Measurements from ENCODE around the gene KLHL6. TPM values are rescaled to one million over a fixed set of nuclear protein-coding genes. Genes with fewer than 3 reads are reported as not detected.
A peak's percentile ranks its signal among the peaks of the same experiment; 100 is the strongest.

Gene KLHL6
- total and polyA plus RNA-seq, 4 experiments from 2014 or later = 8.4 to 56.1 (median 39.5) TPM

- intact Hi-C loops (cut with micrococcal nuclease) = no loop called here
- H3K4me3 ChIP-seq (ENCODE audit: low read length in 2 of 2) = no peak overlapping the region
- H3K9me3 Mint-ChIP-seq = no peaks in the 10 kb centered on the region
- H3K27me3 ChIP-seq (ENCODE audit: insufficient read depth, low read length) = no peaks in the 10 kb centered on the region
- peaks cover 64% of the 10 kb centered on the region for H3K4me1 ChIP-seq (ENCODE audit: insufficient read depth, low read length)
- DNase-seq = no peak
- H3K27me3 Mint-ChIP-seq = no peaks in the 10 kb centered on the region
- no peak overlapping the region for H3K4me3 Mint-ChIP-seq
- CTCF ChIA-PET (ENCODE audit: partially characterized antibody) = interaction anchor here (1.2 kb wide), 2 partner anchors 21 to 54 kb away, joined by 3 read pairs; no protein-coding TSS in a partner anchor
- peaks cover 54 to 79% (median 68%) of the 10 kb centered on the region in 4 donors for H3K4me1 Mint-ChIP-seq
- H3K36me3 Mint-ChIP-seq = peaks cover 10 to 26% of the 10 kb centered on the region in 2 donors
- H3K9me3 ChIP-seq (ENCODE audit: control insufficient read depth in 1 of 2, low read length in 2 of 2) = no peaks in the 10 kb centered on the region
- H3K27ac Mint-ChIP-seq = peak overlapping the region in 5 of 7 donors; percentile 10 to 74 (median 50)
- POLR2A ChIA-PET (ENCODE audit: partially characterized antibody) = no interaction called here
- no peak overlapping the region for H3K27ac ChIP-seq (ENCODE audit: low read depth, low read length)
- H3K36me3 ChIP-seq (ENCODE audit: insufficient read depth, low read length) = no peaks in the 10 kb centered on the region
These were observed 18.2 kb downstream of the KLHL6 start for GRCh38 chr3:183537295-183537730.

DNA sequence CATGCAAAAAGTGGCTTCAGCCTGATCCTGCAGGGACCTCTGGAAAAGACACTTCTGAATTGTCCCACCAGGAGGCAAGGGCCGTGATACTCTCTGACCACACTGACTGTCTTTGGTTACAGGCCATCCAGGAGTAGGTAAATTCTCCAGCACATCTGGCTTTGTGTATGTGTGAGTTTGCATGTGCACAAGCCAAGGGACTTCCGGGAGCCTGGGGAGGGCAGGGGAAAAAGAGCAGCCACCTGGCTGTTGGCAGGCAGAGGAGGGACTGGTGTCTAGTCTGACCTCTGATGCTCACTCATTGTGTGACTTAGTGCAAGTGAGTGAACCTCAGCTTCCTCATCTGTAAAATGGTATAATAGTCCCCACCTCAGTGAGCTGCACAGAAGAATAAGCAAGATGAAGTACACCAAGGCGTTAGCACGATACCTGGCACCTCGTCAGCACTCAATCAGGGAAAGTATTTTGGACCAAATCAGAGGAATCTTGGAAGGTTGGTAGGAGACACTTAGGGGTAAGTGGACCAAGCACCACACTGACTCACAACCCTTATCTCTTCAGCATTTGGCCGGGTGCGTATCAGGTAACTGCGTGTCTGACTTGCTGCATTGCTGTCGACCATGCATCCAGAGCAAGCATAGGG lies 19.1 kb downstream of the KLHL6 start:
- POLR2A ChIA-PET (ENCODE audit: partially characterized antibody) = interaction anchor here (0.6 kb wide), 1 partner anchor 94 kb away, joined by 4 read pairs; no protein-coding TSS in a partner anchor
- Histone ChIP-seq H3K4me1 (ENCODE audit: insufficient read depth, low read length) (peaks cover 55% of the 10 kb centered on the region), H3K27me3 (ENCODE audit: insufficient read depth, low read length) (no peaks in the 10 kb centered on the region), H3K9me3 (ENCODE audit: control insufficient read depth in 1 of 2, low read length in 2 of 2) (no peaks in the 10 kb centered on the region), H3K27ac (ENCODE audit: low read depth, low read length) (no peak overlapping the region), H3K4me3 (ENCODE audit: low read length in 2 of 2) (no peak overlapping the region), H3K36me3 (ENCODE audit: insufficient read depth, low read length) (no peaks in the 10 kb centered on the region)
- no peak for DNase-seq
- CTCF ChIA-PET (ENCODE audit: partially characterized antibody) = interaction anchor here (1.2 kb wide), 1 partner anchor 55 kb away, joined by 3 read pairs; no protein-coding TSS in a partner anchor
- peak overlapping the region in 4 of 7 donors; percentile 30 to 82 (median 63) for H3K27ac Mint-ChIP-seq
- no peak overlapping the region for H3K4me3 Mint-ChIP-seq
- H3K27me3 Mint-ChIP-seq = no peaks in the 10 kb centered on the region
- intact Hi-C loops (cut with micrococcal nuclease) = no loop called here
- H3K36me3 Mint-ChIP-seq = peaks cover 18 to 24% of the 10 kb centered on the region in 2 donors
- H3K4me1 Mint-ChIP-seq = peaks cover 45 to 77% (median 63%) of the 10 kb centered on the region in 4 donors
- no peaks in the 10 kb centered on the region for H3K9me3 Mint-ChIP-seq

DNA sequence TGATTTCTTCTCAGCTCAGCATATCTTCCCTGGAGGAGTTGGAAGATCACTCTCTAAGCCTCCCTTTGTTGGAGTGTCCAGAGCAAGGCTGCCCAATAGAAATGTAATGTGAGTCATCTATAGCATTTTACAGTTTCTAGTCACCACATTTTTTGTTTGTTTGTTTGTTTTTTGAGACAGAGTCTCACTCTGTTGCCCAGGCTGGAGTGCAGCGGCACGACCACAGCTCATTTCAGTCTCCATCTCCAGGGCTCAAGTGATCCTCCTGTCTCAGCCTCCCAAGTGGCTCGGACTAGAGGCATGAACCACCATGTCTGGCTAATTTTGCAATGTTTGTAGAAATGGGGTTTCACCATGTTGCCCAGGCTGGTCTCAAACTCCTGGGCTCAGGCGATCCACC lies 21.3 kb downstream of the KLHL6 start:
- no peaks in the 10 kb centered on the region for H3K9me3 Mint-ChIP-seq
- intact Hi-C loops (cut with micrococcal nuclease) = no loop called here
- Histone ChIP-seq H3K27ac (ENCODE audit: low read depth, low read length) (no peak overlapping the region), H3K27me3 (ENCODE audit: insufficient read depth, low read length) (no peaks in the 10 kb centered on the region), H3K36me3 (ENCODE audit: insufficient read depth, low read length) (no peaks in the 10 kb centered on the region), H3K4me1 (ENCODE audit: insufficient read depth, low read length) (peaks cover 35% of the 10 kb centered on the region), H3K9me3 (ENCODE audit: control insufficient read depth in 1 of 2, low read length in 2 of 2) (no peaks in the 10 kb centered on the region), H3K4me3 (ENCODE audit: low read length in 2 of 2) (no peak overlapping the region)
- H3K4me3 Mint-ChIP-seq = no peak overlapping the region
- H3K36me3 Mint-ChIP-seq = peaks cover 24 to 33% of the 10 kb centered on the region in 2 donors
- ChIA-PET POLR2A (ENCODE audit: partially characterized antibody) (no interaction called here), CTCF (ENCODE audit: partially characterized antibody) (no interaction called here)
- peaks cover 41 to 67% (median 53%) of the 10 kb centered on the region in 4 donors for H3K4me1 Mint-ChIP-seq
- peak overlapping the region in 1 of 7 donors; percentile 62 for H3K27ac Mint-ChIP-seq
- no peak for DNase-seq
- no peaks in the 10 kb centered on the region for H3K27me3 Mint-ChIP-seq

DNA sequence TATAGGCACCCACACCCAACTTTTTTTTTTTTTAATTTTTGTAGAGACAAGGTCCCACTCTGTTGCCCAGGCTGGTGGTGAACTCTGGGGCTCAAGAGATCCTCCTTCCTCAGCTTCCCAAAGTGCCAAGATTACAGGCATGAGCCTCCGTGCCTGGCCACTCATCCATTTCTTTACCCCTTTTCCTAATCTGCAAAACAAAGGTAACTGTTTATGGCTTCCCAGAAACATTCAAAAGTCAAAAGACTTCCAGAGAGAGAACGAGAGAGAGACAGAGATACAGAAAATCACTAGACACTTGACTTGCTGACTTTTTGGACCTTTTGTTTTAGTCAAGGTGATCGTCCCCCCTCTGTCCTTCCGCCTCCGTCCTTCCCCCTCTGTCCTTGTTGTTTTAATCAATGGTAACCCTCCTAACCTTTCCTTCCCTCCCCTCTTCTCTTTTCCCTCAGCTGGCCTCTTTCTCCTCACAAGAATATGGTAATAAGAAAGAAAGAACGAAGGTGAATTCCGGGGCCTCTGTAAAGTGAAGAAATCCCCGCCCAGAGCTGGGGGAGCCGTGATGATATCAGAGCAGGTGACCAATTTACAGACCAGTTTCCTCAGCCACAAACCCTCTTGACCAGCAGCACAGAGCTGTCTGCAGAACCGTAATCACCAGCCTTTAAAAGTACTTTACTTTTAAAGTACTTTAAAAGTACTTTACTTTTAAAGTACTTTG lies 21.9 kb downstream of the KLHL6 start:
- Histone ChIP-seq H3K4me1 (ENCODE audit: insufficient read depth, low read length) (peaks cover 29% of the 10 kb centered on the region), H3K36me3 (ENCODE audit: insufficient read depth, low read length) (no peaks in the 10 kb centered on the region), H3K9me3 (ENCODE audit: control insufficient read depth in 1 of 2, low read length in 2 of 2) (no peaks in the 10 kb centered on the region), H3K27me3 (ENCODE audit: insufficient read depth, low read length) (no peaks in the 10 kb centered on the region), H3K4me3 (ENCODE audit: low read length in 2 of 2) (no peak overlapping the region), H3K27ac (ENCODE audit: low read depth, low read length) (no peak overlapping the region)
- Mint-ChIP-seq H3K27ac (peak overlapping the region in 5 of 7 donors; percentile 67 to 94 (median 89)), H3K4me1 (peaks cover 36 to 64% (median 51%) of the 10 kb centered on the region in 4 donors), H3K27me3 (no peaks in the 10 kb centered on the region), H3K9me3 (no peaks in the 10 kb centered on the region), H3K4me3 (no peak overlapping the region), H3K36me3 (peaks cover 30 to 37% of the 10 kb centered on the region in 2 donors)
- DNase-seq = no peak
- ChIA-PET CTCF (ENCODE audit: partially characterized antibody) (interaction anchor here (0.6 kb wide), 1 partner anchor 54 kb away, joined by 3 read pairs; no protein-coding TSS in a partner anchor), POLR2A (ENCODE audit: partially characterized antibody) (no interaction called here)
- intact Hi-C loops (cut with micrococcal nuclease) = no loop called here

DNA sequence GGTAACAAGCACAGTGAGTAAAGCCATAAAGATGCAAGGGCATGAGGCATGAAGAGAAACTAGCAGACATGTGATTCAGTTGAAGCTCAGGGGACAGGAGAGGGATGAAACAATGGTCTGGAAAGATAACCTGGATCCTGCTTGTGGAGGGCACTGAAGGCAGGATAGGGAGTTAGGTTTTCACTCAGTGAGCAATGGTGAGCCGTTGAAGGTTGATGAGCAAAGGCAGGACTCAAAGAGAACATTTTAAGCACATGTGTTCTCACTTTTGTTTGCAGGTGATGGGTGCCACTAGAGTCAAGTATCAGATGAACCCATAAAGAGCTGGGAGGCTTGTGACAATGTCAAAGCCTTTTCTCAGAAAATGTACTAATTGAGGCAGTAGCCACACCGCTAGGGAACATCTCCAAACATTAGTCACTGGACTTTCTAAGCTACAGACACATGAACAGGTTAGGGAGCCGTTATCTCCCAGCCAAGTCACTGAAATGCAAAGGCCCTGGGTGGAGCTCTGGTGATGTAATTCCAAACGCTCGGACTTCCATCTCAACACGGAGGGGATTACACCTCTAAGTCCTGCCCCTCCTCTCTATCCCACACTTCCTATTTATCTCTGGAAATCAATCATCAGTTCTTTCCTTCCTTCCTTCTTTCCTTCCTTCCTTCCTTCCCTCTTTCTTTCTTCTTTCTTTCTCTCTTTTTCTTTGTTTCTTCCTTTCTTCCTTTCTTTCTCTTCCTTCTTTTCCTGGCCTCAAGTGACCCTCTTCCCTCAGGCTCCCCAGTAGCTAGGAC lies 22.7 kb downstream of the KLHL6 start:
- Histone ChIP-seq H3K36me3 (ENCODE audit: insufficient read depth, low read length) (peaks cover 7% of the 10 kb centered on the region), H3K9me3 (ENCODE audit: control insufficient read depth in 1 of 2, low read length in 2 of 2) (no peaks in the 10 kb centered on the region), H3K4me1 (ENCODE audit: insufficient read depth, low read length) (peaks cover 28% of the 10 kb centered on the region), H3K27ac (ENCODE audit: low read depth, low read length) (no peak overlapping the region), H3K27me3 (ENCODE audit: insufficient read depth, low read length) (no peaks in the 10 kb centered on the region), H3K4me3 (ENCODE audit: low read length in 2 of 2) (no peak overlapping the region)
- Mint-ChIP-seq H3K27ac (peak overlapping the region in 6 of 7 donors; percentile 6 to 85 (median 76)), H3K36me3 (peaks cover 37 to 40% of the 10 kb centered on the region in 2 donors), H3K4me1 (peaks cover 36 to 64% (median 51%) of the 10 kb centered on the region in 4 donors), H3K9me3 (no peaks in the 10 kb centered on the region), H3K4me3 (peak overlapping the region in 1 of 8 donors; percentile 60), H3K27me3 (no peaks in the 10 kb centered on the region)
- ChIA-PET POLR2A (ENCODE audit: partially characterized antibody) (no interaction called here), CTCF (ENCODE audit: partially characterized antibody) (interaction anchor here (0.6 kb wide), 1 partner anchor 53 kb away, joined by 3 read pairs; no protein-coding TSS in a partner anchor)
- DNase-seq = no peak
- intact Hi-C loops (cut with micrococcal nuclease) = no loop called here

DNA sequence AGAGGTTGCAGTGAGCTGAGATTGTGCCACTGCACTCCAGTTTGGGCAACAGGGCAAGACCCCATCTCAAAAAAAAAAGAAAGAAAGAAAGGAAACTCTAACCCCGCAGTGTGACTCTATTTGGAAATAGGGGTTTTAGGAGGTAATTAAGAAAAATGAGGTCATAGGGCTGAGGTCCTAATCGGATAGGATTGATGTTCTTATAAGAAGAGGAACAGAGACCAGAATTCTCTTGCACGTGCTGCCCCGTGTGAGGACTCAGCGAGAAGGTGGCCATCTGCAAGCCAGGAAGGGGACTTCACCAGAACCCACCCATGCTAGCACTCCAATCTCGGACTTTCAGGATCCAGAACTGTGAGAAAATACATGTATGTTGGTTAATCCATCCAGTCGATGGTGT lies 25.8 kb downstream of the KLHL6 start:
- H3K27ac ChIP-seq (ENCODE audit: low read depth, low read length) = no peak overlapping the region
- peak overlapping the region in 2 of 7 donors; percentile 20 to 64 for H3K27ac Mint-ChIP-seq
- CTCF ChIA-PET (ENCODE audit: partially characterized antibody) = no interaction called here
- H3K9me3 ChIP-seq (ENCODE audit: control insufficient read depth in 1 of 2, low read length in 2 of 2) = no peaks in the 10 kb centered on the region
- POLR2A ChIA-PET (ENCODE audit: partially characterized antibody) = interaction anchor here (1.0 kb wide), 1 partner anchor 15 kb away, joined by 3 read pairs; no protein-coding TSS in a partner anchor
- no peak overlapping the region for H3K4me3 Mint-ChIP-seq
- H3K27me3 Mint-ChIP-seq = no peaks in the 10 kb centered on the region
- no peaks in the 10 kb centered on the region for H3K27me3 ChIP-seq (ENCODE audit: insufficient read depth, low read length)
- peaks cover 28 to 55% (median 42%) of the 10 kb centered on the region in 4 donors for H3K4me1 Mint-ChIP-seq
- intact Hi-C loops (cut with micrococcal nuclease) = no loop called here
- no peaks in the 10 kb centered on the region for H3K9me3 Mint-ChIP-seq
- H3K4me1 ChIP-seq (ENCODE audit: insufficient read depth, low read length) = peaks cover 16% of the 10 kb centered on the region
- peaks cover 59 to 62% of the 10 kb centered on the region in 2 donors for H3K36me3 Mint-ChIP-seq
- H3K36me3 ChIP-seq (ENCODE audit: insufficient read depth, low read length) = peaks cover 17% of the 10 kb centered on the region
- no peak for DNase-seq
- H3K4me3 ChIP-seq (ENCODE audit: low read length in 2 of 2) = no peak overlapping the region
